HG02884 (cell line): Measurements from ENCODE around the gene PRDM4.
"Not testable (repeated sequence)": the region's sequence is repeated elsewhere in the genome, so short reads cannot be mapped to it uniquely, and the experiment has no call there.

ENCODE experiments used
- ATAC-seq: cut with Tn5 transposase; IDR thresholded peaks from one replicate; pipeline ENCODE4 v1.9.1; 2021; ENCODE audit warnings: mild to moderate bottlenecking, moderate library complexity; ENCODE audit not compliant: unreplicated experiment

PRDM4 gene

GRCh38 chr12:107775093-107775721 is 14.3 kb upstream of the PRDM4 start:
- ATAC-seq: no peak

- no peak for ATAC-seq
These were observed 13.6 kb upstream of the PRDM4 start, which contains the start of gene ASCL4 for GRCh38 chr12:107774349-107775029. Gene ASCL4 (plus strand): TSS chr12:107774704. CDS start chr12:107775219, 515 bp downstream.

GRCh38 chr12:107767466-107767865 is 6.5 kb upstream of the PRDM4 start:
- no peak for ATAC-seq

- ATAC-seq: no peak
These were observed 4.4 kb upstream of the PRDM4 start for GRCh38 chr12:107765316-107765715.

- no peak for ATAC-seq
These were observed 3.7 kb upstream of the PRDM4 start for GRCh38 chr12:107764626-107765025.

GRCh38 chr12:107762874-107763273 is 1.9 kb upstream of the PRDM4 start:
- no peak for ATAC-seq

- no peak for ATAC-seq
These were observed 566 bp upstream of the PRDM4 start for GRCh38 chr12:107761502-107761904.

- ATAC-seq: peak; percentile 10
These were observed 629 bp downstream of the PRDM4 start for GRCh38 chr12:107760207-107760808.

- ATAC-seq: no peak
These were observed 1.5 kb downstream of the PRDM4 start for GRCh38 chr12:107759410-107759809.

GRCh38 chr12:107749083-107749482 is 11.9 kb downstream of the PRDM4 start:
- no peak for ATAC-seq

GRCh38 chr12:107748472-107748871 is 12.5 kb downstream of the PRDM4 start:
- ATAC-seq: no peak

- peak; percentile 92 for ATAC-seq
These were observed 24.0 kb downstream of the PRDM4 start for GRCh38 chr12:107736914-107737313.

GRCh38 chr12:107735763-107736162 is 25.2 kb downstream of the PRDM4 start:
- ATAC-seq: no peak

GRCh38 chr12:107734139-107734538 is 26.8 kb downstream of the PRDM4 start:
- no peak for ATAC-seq

GRCh38 chr12:107732365-107732764 is 28.6 kb downstream of the PRDM4 start:
- ATAC-seq: no peak

- ATAC-seq: no peak
These were observed 29.6 kb downstream of the PRDM4 start for GRCh38 chr12:107731366-107731765.

- ATAC-seq: no peak
These were observed 30.2 kb downstream of the PRDM4 start for GRCh38 chr12:107730618-107731341.

GRCh38 chr12:107727742-107728141 is 33.2 kb downstream of the PRDM4 start:
- not testable (repeated sequence) for ATAC-seq

- ATAC-seq: not testable (repeated sequence)
These were observed 33.6 kb downstream of the PRDM4 start for GRCh38 chr12:107727327-107727726.

GRCh38 chr12:107718606-107719005 is 42.3 kb downstream of the PRDM4 start:
- no peak for ATAC-seq

- no peak for ATAC-seq
These were observed 45.2 kb downstream of the PRDM4 start for GRCh38 chr12:107715780-107716179.
